Lower lobe of right lung (tissue), 2 donors: Measurements from ENCODE around the gene GNB1L. TPM values are rescaled to one million over a fixed set of nuclear protein-coding genes. Genes with fewer than 3 reads are reported as not detected.

Experiments used
- ATAC-seq, 2 donors: fragments of 200-7000 bp; cut with Tn5 transposase; one replicate each; pipeline ENCODE4 v1.9.1; 2020 to 2022; ENCODE audit warnings: mild to moderate bottlenecking in 2 of 2, moderate library complexity in 2 of 2
- DNase-seq: peaks from one replicate; pipeline ENCODE4 v3.0.0-alpha.2; 2020
- H3K27ac ChIP-seq: fragments of 200-600 bp; one replicate; pipeline ENCODE4 v1.8.0; 2022
- H3K27me3 ChIP-seq: fragments of 200-600 bp; one replicate; pipeline ENCODE4 v1.8.0; 2022; ENCODE audit warnings: low read depth
- H3K36me3 ChIP-seq: fragments of 200-600 bp; one replicate; pipeline ENCODE4 v1.8.0; 2022; ENCODE audit warnings: mild to moderate bottlenecking
- H3K4me1 ChIP-seq: fragments of 200-600 bp; one replicate; pipeline ENCODE4 v1.8.0; 2022
- H3K4me3 ChIP-seq: fragments of 200-600 bp; one replicate; pipeline ENCODE4 v1.8.0; 2022; ENCODE audit warnings: mild to moderate bottlenecking
- H3K9me3 ChIP-seq: fragments of 200-600 bp; one replicate; pipeline ENCODE4 v1.8.0; 2022
- intact Hi-C: fragments of 100-400 bp; cut with DNase I; formaldehyde crosslinking; loops from one replicate; pipeline ENCODE4 v1.11.0; 2022
- total RNA-seq: library from RNA; stranded (reverse); fragmentation: NEBNext Ultra II Directional; extraction: Animal tissue kit (Norgen Biotek cat#: 25700); gene quantifications from one replicate; pipeline ENCODE4 v1.2.1, GENCODE V29; 2021
- TF ChIP-seq, protein P1 (sequence below): fragments of 200-600 bp; IDR thresholded peaks from one replicate; pipeline ENCODE4 v1.8.0; 2022; ENCODE audit warnings: antibody characterized with exemption, mild to moderate bottlenecking
- donor health status: DM: no; HTN: yes; CAD: no; lungs with severe emphysema.

GNB1L gene
- total RNA-seq, 1 donor from 2014 or later = 6.0 TPM

DNA sequence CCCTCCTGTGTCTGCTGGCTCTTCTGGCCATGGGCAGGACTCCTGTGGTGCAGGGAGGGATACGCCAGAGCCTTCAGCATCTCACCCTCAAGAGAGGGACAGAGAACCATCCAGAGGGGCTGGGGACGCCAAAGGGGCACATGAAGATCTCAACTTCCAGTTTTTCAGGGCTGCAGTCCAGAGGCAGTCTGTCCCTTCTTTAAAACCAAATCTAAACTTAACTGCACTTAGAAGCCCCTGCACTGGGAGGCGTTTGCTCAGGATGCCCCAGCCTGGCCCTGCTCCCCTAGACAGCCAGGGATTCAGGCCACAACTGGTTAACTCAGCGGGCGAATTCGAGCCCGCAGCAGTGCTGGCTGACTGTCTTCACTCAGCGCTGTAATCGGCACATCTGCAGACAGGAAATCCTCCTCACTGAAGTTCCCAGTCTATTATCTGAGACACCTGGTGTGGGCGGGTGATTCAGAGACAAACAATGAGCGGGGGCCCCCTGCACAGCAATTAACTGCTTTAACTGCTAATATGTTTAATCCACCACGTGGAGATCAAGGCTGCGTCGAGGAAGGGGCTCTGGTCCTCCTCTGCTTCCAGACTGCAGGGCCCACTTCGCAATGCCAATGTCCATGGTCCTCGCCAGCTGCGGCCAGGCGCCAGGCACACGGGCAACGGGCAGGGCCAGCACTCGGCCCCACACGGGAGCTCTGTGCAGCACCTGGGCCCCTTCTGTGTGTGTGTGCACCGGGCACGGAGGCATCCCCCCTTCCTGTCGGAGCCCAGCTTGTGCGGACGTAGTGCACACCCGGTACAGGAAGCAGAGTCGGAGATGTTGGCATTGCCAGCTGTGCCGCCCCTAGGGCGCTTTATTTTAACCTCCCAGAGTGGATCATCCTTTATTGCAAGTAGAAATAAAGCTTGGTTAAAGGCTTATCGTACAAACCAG is 36.9 kb upstream of the GNB1L start:
- TF ChIP-seq, protein P1, sequence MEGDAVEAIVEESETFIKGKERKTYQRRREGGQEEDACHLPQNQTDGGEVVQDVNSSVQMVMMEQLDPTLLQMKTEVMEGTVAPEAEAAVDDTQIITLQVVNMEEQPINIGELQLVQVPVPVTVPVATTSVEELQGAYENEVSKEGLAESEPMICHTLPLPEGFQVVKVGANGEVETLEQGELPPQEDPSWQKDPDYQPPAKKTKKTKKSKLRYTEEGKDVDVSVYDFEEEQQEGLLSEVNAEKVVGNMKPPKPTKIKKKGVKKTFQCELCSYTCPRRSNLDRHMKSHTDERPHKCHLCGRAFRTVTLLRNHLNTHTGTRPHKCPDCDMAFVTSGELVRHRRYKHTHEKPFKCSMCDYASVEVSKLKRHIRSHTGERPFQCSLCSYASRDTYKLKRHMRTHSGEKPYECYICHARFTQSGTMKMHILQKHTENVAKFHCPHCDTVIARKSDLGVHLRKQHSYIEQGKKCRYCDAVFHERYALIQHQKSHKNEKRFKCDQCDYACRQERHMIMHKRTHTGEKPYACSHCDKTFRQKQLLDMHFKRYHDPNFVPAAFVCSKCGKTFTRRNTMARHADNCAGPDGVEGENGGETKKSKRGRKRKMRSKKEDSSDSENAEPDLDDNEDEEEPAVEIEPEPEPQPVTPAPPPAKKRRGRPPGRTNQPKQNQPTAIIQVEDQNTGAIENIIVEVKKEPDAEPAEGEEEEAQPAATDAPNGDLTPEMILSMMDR = no peak
- Histone ChIP-seq H3K36me3 (peaks cover 39% of the 10 kb centered on the region), H3K9me3 (no peaks in the 10 kb centered on the region), H3K27me3 (no peaks in the 10 kb centered on the region), H3K27ac (peak overlapping the region; percentile 66), H3K4me1 (peaks cover 33% of the 10 kb centered on the region), H3K4me3 (peak overlapping the region; percentile 16)
- intact Hi-C loops = no loop called here
- ATAC-seq = peak; percentile 19 to 39
- no peak for DNase-seq

DNA sequence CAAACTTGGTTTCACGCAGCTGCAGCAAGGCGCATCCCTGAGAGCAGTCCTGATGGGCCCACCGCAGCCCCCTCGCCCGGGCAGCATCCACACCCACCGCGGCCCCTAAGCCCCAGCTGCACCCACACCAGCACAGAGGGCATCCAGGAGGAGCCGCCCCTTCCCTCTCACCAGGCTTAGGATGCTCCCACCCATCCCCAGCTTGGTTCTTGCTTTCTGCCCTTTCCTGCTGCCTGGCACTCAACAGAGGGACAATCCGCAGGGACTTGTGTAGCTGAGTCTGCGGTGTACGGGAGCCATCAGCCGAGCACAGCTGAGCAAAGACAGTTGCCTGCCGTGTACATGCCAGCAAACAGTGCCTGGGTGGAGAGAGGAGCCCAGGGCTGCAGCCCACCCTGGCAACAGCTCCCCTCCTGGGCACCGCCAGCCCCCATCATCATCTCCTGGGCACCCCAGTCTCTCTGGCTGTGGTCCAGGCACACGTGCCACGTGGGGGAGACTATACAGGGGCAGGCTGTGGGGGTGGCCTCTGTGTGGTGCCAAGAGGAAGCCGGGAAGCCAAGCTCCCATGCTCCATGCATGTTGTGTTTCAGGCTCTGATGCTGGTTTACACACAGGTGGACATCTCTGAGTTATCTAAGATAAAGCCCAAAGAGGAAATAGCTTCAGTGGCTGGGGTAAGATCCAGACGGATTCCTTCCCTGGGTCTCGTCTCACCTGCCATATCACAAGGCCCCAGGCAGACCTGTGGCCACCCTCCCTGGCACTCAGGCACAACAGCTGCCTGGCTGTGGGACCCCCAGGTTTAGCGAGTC is 36.0 kb upstream of the GNB1L start:
- no peak for ATAC-seq
- no peaks in the 10 kb centered on the region for H3K27me3 ChIP-seq
- no peak for DNase-seq
- H3K9me3 ChIP-seq = no peaks in the 10 kb centered on the region
- H3K4me1 ChIP-seq = peaks cover 40% of the 10 kb centered on the region
- peak overlapping the region; percentile 38 for H3K27ac ChIP-seq
- TF ChIP-seq, protein P1 = no peak
- H3K4me3 ChIP-seq = no peak overlapping the region
- intact Hi-C loops = no loop called here
- H3K36me3 ChIP-seq = peaks cover 39% of the 10 kb centered on the region

DNA sequence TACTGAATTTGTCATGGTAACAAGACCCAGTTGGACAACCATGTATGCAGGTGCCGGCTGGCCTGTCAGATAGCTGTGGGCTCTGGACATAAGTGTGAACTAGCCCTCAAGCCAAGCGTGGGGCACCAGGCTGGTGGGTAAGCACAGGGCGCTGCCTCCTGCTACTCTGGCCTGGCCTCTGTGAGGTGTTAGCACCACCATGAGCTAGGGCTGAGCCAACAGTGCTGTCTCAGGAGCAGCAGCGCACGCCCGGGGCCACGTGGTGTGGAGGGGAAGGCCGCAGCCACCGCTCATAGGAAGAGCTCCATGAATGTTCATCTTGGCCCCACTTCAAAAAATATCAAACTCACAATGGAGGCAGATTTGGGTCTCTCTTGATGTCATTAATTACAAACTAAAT is 35.3 kb upstream of the GNB1L start:
- no peak overlapping the region for H3K4me3 ChIP-seq
- no peak overlapping the region for H3K27ac ChIP-seq
- DNase-seq = no peak
- H3K4me1 ChIP-seq = peaks cover 40% of the 10 kb centered on the region
- TF ChIP-seq, protein P1 = no peak
- peaks cover 31% of the 10 kb centered on the region for H3K36me3 ChIP-seq
- intact Hi-C loops = no loop called here
- H3K27me3 ChIP-seq = no peaks in the 10 kb centered on the region
- ATAC-seq = no peak
- H3K9me3 ChIP-seq = no peaks in the 10 kb centered on the region

DNA sequence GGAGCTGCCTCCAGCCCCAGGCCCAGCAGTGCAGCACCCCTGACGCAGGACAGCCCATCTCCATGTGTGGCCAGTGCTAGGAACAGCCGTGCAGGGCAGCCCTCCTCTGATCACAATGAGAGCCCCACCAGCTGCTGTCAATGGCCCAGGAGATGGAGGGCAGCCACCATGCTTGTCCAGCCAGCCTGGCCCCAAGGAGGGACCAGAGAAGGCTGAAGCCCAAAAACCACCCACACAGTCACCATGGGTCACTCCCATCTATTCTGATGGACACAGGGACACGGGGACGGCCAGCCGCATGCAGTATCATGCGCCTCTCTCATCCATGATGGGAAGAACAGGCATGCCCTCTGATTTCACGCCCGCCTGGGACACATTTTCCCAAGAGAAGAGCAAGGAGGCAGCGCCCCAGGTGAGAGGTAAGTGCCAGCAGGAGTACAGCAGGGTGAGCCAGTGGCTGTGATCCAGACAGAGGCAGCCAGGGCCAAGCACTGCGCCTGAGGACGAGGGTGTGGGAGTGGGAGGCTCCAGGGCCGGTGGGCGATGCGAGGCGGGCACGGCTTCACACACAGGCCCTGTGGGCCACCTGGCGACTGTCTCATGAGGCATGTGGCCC is 33.6 kb upstream of the GNB1L start:
- TF ChIP-seq, protein P1 = no peak
- DNase-seq (peak; percentile 42), ATAC-seq (no peak)
- intact Hi-C loops = no loop called here
- Histone ChIP-seq H3K4me3 (no peak overlapping the region), H3K27ac (no peak overlapping the region), H3K36me3 (peaks cover 15% of the 10 kb centered on the region), H3K27me3 (no peaks in the 10 kb centered on the region), H3K4me1 (peaks cover 40% of the 10 kb centered on the region), H3K9me3 (no peaks in the 10 kb centered on the region)

DNA sequence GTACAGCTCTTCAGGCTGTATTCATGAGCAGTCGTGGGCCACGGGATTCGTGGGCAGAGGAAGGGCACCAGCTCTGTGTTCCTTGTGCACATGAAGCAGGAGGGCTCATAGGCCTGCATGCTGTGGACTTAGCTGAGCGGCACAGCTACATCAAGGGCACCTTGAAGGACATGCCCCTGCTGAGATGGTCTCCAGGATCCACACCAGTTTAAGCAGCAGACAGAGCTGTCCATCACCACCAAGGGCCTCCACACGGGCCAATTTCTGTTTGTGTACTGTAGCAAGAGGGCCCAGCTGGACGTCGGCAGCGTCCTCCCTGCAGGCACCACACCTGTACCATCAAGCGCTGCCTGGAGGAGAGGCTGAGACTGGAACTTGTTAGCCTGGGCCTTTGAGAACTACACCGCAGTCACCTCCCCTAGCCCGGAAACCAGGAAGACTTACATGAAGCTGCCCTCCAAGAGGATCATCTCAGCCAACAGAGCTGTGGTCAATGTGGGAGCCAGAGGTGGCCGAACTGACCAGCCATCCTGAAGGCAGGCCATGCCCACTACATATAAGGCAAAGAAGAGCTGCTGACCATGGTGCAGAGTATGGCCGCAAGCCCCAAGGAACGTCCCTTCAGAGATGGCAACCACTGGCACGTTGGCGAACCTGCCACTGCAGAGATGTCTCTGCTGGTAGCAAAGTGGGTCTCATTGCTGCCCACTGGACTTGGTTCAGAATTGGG is 32.7 kb upstream of the GNB1L start:
- peak; percentile 51 for DNase-seq
- intact Hi-C loops = no loop called here
- Histone ChIP-seq H3K4me3 (no peak overlapping the region), H3K27ac (peak overlapping the region; percentile 49), H3K9me3 (no peaks in the 10 kb centered on the region), H3K4me1 (peaks cover 35% of the 10 kb centered on the region), H3K36me3 (peaks cover 21% of the 10 kb centered on the region), H3K27me3 (no peaks in the 10 kb centered on the region)
- ATAC-seq = no peak
- TF ChIP-seq, protein P1 = no peak
